ENCODE data around the gene MAP3K1.

Gene MAP3K1

DNA sequence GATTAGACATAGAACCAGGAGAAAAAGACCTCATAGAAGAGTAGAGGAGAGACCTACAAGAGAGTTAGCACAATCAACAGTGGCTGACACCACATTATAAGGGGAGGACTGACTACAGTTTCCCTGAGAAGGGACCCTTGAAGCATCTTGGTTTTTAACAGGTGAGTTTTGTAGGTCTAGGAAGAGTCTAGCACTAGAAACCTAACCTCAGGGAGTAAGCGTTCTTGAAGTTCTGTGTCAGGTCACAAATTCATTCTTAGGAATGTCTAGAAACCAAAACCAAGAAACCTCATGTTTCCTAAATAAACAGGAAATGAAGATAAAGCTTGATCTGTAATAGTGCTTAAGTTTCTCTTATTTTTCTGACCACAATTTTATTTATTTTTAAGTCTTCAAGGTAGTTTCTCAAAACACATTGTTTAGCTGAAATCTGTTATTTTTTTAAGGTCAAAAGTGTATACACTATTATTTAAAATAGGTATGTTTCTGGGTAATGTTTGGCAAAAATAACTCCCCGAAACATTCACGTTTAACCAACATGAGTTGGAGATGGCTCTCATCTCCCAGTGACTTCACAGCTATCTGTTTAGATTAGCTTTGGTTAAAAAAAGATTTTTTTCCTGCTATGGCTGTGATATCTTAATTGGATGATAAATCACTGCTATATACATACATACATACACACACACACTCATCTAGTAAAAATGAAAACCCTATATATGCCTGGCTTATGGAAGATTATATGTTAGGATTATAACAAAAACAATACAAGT lies 37.1 kb downstream of the MAP3K1 start:
- no peak overlapping the region for H3K4me3 ChIP-seq (ENCODE audit: control insufficient read depth, low read depth, low read length)
- DNase-seq (ENCODE audit: low read depth) = peak; percentile 21
- TF ChIP-seq, protein P1, sequence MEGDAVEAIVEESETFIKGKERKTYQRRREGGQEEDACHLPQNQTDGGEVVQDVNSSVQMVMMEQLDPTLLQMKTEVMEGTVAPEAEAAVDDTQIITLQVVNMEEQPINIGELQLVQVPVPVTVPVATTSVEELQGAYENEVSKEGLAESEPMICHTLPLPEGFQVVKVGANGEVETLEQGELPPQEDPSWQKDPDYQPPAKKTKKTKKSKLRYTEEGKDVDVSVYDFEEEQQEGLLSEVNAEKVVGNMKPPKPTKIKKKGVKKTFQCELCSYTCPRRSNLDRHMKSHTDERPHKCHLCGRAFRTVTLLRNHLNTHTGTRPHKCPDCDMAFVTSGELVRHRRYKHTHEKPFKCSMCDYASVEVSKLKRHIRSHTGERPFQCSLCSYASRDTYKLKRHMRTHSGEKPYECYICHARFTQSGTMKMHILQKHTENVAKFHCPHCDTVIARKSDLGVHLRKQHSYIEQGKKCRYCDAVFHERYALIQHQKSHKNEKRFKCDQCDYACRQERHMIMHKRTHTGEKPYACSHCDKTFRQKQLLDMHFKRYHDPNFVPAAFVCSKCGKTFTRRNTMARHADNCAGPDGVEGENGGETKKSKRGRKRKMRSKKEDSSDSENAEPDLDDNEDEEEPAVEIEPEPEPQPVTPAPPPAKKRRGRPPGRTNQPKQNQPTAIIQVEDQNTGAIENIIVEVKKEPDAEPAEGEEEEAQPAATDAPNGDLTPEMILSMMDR (conservative IDR thresholded peaks at IDR 0.05; ENCODE audit: control insufficient read depth, insufficient read depth, low read depth, low read length) = no peak

DNA sequence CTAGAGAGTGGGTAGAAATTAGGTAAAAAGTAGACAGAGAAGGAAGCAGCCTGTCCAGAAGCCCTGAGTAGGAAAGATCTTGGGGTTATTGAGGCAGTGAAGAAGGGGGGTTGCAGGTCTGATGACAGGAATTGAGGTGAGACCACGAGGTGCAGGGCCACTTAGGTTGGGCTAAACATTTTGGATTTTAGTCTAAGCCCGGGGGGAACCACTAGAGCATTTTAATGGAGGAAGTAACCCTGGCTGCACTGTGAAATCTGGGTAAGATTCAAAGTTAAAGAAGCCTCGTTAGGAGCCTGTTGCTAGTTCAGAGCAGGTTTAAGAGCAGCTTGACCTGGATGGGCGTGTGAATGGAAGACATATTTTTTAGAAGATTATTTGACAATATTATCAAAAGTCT lies 38.3 kb downstream of the MAP3K1 start:
- H3K4me3 ChIP-seq (ENCODE audit: control insufficient read depth, low read depth, low read length) = no peak overlapping the region
- TF ChIP-seq, protein P1 (conservative IDR thresholded peaks at IDR 0.05; ENCODE audit: control insufficient read depth, insufficient read depth, low read depth, low read length) = no peak
- DNase-seq (ENCODE audit: low read depth) = no peak

DNA sequence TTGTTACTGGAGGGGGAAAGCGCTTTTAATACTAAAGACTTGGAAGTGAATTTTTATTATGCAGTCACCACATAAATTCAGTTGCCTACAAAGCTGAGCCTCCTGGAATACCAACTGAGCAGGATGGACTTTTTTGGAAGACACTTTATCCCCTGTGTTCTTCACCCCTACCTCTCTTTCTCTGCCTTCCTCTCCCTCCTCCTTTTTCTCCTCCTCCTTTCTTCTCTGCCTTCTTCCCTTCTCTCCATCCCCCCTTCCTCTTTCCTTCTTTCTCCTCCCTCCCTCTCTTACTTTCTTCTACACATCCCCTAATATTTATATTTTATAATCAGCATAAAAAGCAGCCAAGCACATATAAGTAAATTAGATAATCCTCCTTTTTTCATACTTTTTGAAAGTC lies 39.6 kb downstream of the MAP3K1 start:
- H3K4me3 ChIP-seq (ENCODE audit: control insufficient read depth, low read depth, low read length) = no peak overlapping the region
- TF ChIP-seq, protein P1 (conservative IDR thresholded peaks at IDR 0.05; ENCODE audit: control insufficient read depth, insufficient read depth, low read depth, low read length) = no peak
- DNase-seq (ENCODE audit: low read depth) = no peak

DNA sequence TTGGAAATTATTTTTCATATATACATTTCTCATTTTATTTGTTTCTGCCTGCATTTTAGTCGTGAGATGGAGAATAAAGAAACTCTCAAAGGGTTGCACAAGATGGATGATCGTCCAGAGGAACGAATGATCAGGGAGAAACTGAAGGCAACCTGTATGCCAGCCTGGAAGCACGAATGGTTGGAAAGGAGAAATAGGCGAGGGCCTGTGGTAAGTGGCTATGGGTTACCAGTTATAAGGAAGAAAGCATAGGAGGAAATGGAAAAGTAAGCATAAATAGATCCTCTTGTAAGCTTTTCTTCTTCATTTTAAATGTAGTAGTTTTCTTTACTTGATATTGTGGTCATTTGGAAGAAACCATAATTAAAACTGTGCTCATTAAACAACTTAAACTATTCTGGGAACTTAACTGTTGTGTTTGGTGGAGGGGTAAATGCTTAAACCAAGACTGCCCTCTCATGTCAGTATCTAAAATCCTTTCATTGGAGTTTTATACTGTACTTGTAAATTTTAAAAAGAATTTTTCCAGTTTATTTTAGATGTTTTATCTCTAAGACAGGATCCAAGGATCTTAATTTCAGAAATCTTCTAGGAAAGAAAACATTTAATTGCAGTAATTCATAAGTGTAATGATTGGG lies 41.3 kb downstream of the MAP3K1 start:
- H3K4me3 ChIP-seq (ENCODE audit: control insufficient read depth, low read depth, low read length) = no peak overlapping the region
- TF ChIP-seq, protein P1 (conservative IDR thresholded peaks at IDR 0.05; ENCODE audit: control insufficient read depth, insufficient read depth, low read depth, low read length) = no peak
- no peak for DNase-seq (ENCODE audit: low read depth)

DNA sequence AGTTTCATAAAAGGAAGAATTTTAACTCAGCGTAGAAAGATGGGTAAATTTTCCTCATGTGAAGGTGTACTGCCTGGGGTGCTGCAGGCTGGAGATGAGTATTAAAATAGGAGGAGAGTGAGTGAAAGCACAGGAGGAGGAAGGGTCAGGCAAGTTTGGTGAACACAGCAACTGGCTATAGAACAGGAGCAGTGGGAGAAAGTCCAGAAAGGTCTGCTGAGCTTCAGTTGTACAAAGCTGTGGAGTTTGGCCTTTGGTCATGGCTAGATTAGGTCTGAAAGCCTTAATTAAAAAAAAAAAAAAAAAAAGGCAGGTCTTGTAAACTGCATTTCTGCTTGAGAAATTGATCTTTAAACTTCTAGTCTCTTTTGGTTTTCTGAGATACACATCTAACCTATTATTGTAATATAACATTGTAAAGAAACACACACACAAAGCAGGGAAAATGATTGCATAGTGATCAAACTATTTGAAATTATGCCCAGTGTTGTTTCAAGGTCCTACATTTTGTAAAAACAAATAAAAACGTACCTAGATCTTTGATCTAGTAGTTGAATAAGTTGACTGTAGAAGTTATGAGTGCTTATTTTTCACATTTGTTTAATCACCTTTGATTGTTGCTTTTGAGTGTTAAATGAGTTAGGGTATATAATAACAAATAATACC lies 43.6 kb downstream of the MAP3K1 start:
- no peak for DNase-seq (ENCODE audit: low read depth)
- TF ChIP-seq, protein P1 (conservative IDR thresholded peaks at IDR 0.05; ENCODE audit: control insufficient read depth, insufficient read depth, low read depth, low read length) = no peak
- H3K4me3 ChIP-seq (ENCODE audit: control insufficient read depth, low read depth, low read length) = no peak overlapping the region

DNA sequence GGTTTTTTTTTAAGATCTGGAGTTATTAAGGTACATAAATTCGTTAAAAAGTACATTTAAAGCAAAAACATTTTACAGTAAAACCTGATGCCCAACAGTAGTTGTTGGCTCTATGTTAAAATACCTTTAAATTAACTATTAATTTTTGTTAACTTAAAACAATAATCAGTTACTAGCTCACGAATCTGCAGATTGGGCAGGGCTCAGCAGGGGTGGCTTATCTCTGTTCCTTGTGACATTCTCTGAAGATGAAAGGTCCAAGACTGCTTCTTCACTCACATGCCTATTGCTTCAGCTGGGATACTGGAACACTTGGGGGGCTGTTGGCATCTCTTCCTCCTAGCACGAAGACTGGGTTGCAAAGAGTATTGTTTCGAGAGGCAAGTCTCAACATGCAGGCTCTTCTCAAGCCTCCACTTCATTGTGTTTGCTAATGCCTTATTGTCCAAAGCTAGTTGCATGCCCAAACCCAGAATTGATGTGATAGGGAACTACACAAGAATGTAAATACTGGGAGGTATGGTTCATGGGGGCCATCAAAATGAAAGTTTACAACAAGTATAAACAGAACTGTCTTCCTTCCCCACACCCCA lies 46.6 kb downstream of the MAP3K1 start:
- DNase-seq (ENCODE audit: low read depth) = no peak
- TF ChIP-seq, protein P1 (conservative IDR thresholded peaks at IDR 0.05; ENCODE audit: control insufficient read depth, insufficient read depth, low read depth, low read length) = no peak
- H3K4me3 ChIP-seq (ENCODE audit: control insufficient read depth, low read depth, low read length) = no peak overlapping the region

Measured in fibroblast of mammary gland (primary cell).